NCI-H345 treated with DMSO at 0.1 percent for 48 hours (cell line): ENCODE data around the gene DEDD2.

Experiments
- DNase-seq: peaks from one replicate; lab custom pipeline; 2025; ENCODE audit not compliant: unreplicated experiment; lab: John Stamatoyannopoulos, UW

DEDD2 gene

DNA sequence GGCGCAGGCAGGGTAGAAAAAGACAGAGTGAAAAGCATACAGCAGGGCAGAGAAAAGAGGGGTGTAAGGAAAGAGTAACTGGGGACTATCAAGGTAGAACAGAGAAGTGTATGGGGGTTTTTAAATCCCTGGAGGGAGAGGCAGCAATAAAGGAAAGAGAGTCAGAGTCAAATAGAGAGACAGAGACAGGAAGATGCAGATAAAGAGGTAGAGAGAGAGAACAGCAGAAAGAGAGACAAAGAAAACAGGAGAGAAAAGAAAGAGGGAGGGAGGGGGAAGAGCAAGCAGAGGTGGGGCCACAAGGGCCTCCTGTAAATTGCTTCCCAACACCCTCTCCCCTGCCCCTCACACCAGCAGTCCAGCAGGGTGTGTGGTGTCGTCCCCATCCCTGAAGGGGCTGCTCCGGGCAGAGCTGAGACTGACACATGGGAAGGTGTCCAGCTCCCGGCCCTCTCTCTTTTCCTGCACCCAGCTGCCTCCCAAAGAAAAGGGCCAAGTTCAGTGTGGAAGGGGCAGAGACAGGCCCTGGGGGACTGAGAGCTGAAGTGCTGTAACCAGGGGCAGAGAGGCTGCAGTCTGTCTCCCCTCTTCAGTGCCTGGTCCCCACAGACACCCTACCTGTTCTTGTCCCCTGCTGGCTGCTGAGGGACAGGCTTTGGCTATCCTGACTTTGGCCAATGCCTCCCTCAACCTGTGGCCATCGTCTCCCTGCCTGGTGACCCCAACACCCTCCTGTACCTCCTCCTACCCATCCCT lies 67.9 kb downstream of the DEDD2 start:
- no peak for DNase-seq
